ENCODE results near the gene NRDC. TPM values are rescaled to one million over a fixed set of nuclear protein-coding genes. Genes with fewer than 3 reads are reported as not detected.

Gene NRDC
- total RNA-seq, 1 experiment from 2014 or later, result 147 TPM

GRCh38 chr1:51901151-51901550, 22.6 kb upstream of the NRDC start:
- no peaks in the 10 kb centered on the region for H3K27me3 ChIP-seq (ENCODE audit: insufficient read depth, low read length)

More at GRCh38 chr1:51901151-51901550, 22.6 kb upstream of the NRDC start:
- no peak overlapping the region for H4K91ac ChIP-seq (ENCODE audit: insufficient read length, low read depth, low read length)
- H2BK15ac ChIP-seq (ENCODE audit: low read depth, low read length), result no peak overlapping the region
- no peak overlapping the region for H2BK20ac ChIP-seq (ENCODE audit: low read depth, low read length, poor library complexity, severe bottlenecking)
- H4K5ac ChIP-seq (ENCODE audit: insufficient read length, low read depth, low read length), result no peak overlapping the region
- no peak overlapping the region for H2BK12ac ChIP-seq (ENCODE audit: insufficient read length, low read depth, low read length)
- H3K56ac ChIP-seq (ENCODE audit: insufficient read length, low read depth, low read length), result no peak overlapping the region
- no peak for DNase-seq
- Mint-ChIP-seq H3K27ac (0 out of 7 replicates have a peak overlapping the region, but pooled peaks of 1 of the 3 experiments have one; percentile 5), H3K4me1 (peaks cover 12 to 14% of the 10 kb centered on the region in 2 experiments), H3K4me3 (no peak overlapping the region), H3K9me3 (no peaks in the 10 kb centered on the region; a peak in 2 of 5 replicates), H3K36me3 (ENCODE audit: insufficient read depth in 1 of 3, low read depth in 3 of 3) (peaks cover 0 to 2% (median 0%) of the 10 kb centered on the region in 3 experiments; a peak in 1 of 7 replicates), H3K27me3 (ENCODE audit: low read depth) (no peaks in the 10 kb centered on the region)
- H2BK5ac ChIP-seq (ENCODE audit: insufficient read length, low read length), result no peak overlapping the region
- no peak overlapping the region for H2AFZ ChIP-seq (ENCODE audit: low read length)
- no peaks in the 10 kb centered on the region for H3K23me2 ChIP-seq (ENCODE audit: insufficient read length, low read depth, low read length, poor library complexity, severe bottlenecking)
- no peaks in the 10 kb centered on the region for H3K79me1 ChIP-seq (ENCODE audit: insufficient read depth, low read depth, low read length, poor library complexity, severe bottlenecking)
- H3K9me3 ChIP-seq (ENCODE audit: control insufficient read depth, low read depth, low read length), result no peaks in the 10 kb centered on the region
- 0 out of 2 replicates have a peak, but pooled peaks cover 3% of the 10 kb centered on the region for H3K4me1 ChIP-seq (ENCODE audit: insufficient read depth, low read length)
- H3K4me2 ChIP-seq (ENCODE audit: insufficient read depth, insufficient read length, low read length), result no peak overlapping the region
- no CpG with 5 or more reads among the region's 4 CpGs for WGBS (ENCODE audit: extremely low coverage, insufficient read length, low lambda C conversion rate)
- H3K79me2 ChIP-seq (ENCODE audit: insufficient read depth, low read length), result no peaks in the 10 kb centered on the region
- H3T11ph ChIP-seq (ENCODE audit: low read length), result no peak overlapping the region
- H2BK120ac ChIP-seq (ENCODE audit: low read depth, low read length, poor library complexity, severe bottlenecking), result no peak overlapping the region
- no peak overlapping the region for H4K8ac ChIP-seq (replicated peaks; ENCODE audit: insufficient read length, low read depth, low read length)
- H4K20me1 ChIP-seq (ENCODE audit: control insufficient read depth, insufficient read depth, insufficient read length), result no peaks in the 10 kb centered on the region
- H3K23ac ChIP-seq (ENCODE audit: insufficient read length, low read depth, low read length), result no peak overlapping the region
- no peak overlapping the region for H3K9ac ChIP-seq (ENCODE audit: extremely low read depth, insufficient read length, low read length)
- no peak overlapping the region for H3K18ac ChIP-seq (ENCODE audit: insufficient read length, low read depth, low read length)
- H3K27ac ChIP-seq (ENCODE audit: insufficient read length, low read depth, low read length), result no peak overlapping the region
- no peak overlapping the region for H2AK5ac ChIP-seq (ENCODE audit: insufficient read length, low read length)
- H3K14ac ChIP-seq (ENCODE audit: insufficient read depth, low read length), result no peak overlapping the region
- TF ChIP-seq CTCF (conservative IDR thresholded peaks at IDR 0.05), result no peak
- H3K4ac ChIP-seq (ENCODE audit: low read depth, low read length), result no peak overlapping the region

All from H9 (cell line).